GM19240 (cell line): ENCODE results near the gene INAFM2.

Experiments
- DNase-seq: peaks from one replicate; pipeline ENCODE4 v3.0.0; 2011; ENCODE audit warnings: low spot score; ENCODE audit not compliant: insufficient read length

INAFM2 gene

DNA sequence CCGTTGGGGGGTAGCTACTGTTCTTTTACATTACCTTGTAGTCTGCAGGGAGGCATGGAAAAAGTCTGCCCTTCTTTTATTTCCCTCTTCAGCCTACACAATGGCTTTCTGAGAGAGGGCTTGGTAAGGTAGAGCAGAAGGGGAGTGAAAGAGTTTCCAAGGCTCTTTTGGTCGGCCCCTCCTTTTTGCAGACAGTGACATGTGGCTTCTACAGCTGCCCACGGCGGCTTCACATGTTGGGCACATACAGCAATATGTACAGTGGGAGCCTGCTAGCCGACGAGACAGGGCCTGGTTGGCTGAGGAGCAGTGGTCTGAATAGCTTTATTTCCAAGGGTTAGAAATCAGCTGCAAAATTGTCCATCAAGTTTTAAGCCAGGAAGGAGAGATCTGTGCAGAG is 4.0 kb downstream of the INAFM2 start:
- DNase-seq = no peak

DNA sequence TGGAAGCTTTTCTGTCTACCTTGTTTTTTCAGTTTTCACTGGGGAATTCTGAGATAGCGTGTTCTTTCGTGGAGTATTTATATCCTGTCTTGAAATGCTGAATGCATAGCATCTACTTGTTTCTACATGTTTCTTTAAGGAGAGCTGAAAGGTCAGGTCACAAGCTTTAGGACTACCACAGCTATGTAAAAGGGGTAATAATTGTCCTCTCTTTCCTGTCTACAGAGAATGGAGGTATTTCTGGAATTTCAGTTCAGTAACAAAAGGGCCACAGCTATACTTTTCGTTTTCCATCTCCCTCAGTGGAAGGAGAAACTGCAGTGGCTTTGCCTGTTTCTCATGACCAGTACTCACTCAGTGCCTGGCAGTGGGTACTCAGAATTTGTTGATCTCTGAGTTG is 4.7 kb downstream of the INAFM2 start:
- DNase-seq = no peak

DNA sequence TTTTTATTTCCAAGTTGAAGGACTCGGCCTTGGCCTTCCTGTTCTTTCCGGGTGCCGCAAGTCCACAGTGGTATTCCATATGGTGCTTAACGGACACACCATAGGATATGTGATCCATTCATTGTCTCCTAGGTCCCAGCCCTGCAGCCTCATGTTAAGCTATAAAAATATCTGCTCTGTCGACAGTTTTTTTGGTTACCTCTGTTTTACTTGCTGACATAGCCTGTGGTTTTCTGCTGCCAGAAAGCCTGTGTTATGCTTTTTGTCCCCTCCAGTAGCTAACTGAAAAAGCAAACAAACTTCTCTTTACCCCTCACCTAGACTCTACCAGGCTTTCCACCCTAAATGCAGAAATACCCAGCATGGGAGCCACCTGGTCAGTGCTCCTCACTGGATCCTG is 5.3 kb downstream of the INAFM2 start:
- no peak for DNase-seq

DNA sequence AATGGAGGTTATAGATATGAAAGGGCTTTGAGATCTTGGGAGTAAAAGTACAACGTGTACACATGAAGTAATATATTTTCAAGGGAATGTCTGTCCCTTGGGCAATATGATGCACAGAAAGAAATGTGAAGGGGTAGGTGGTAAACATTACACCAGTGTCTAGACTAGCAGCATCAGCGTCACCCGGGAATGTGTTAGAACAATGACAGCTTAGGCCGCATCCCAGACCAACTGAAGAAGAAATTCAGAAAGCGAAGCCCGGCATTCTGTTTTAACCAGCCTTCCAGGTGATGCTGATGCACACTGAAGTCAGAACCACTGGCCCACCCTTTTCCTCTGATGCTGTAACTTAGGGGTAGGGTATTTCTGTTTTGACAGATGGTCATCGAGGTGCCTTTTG is 6.3 kb downstream of the INAFM2 start:
- no peak for DNase-seq

- DNase-seq = no peak
These were observed 6.9 kb downstream of the INAFM2 start for GRCh38 chr15:40330368-40330836.

GRCh38 chr15:40331026-40331425 is 7.5 kb downstream of the INAFM2 start:
- no peak for DNase-seq

DNA sequence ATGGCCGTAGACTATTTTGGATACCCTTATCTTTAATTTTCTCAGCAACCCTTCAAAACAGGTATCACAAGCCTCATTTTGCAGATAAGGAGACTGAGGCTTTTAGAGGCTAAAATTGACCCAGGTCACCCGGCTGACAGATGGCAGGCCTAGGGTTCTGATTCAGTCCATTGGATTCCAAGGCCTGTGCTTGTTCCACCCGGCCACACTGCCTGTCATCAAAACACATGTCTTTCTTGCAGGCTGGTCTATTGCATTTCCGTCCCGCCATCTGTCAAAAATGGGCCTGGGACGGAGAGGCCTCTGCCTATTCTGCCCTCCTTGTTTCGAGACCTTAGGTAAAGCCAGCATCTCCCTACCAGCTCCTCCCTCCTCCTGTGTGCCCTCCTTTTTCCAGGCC is 8.1 kb downstream of the INAFM2 start:
- no peak for DNase-seq

DNA sequence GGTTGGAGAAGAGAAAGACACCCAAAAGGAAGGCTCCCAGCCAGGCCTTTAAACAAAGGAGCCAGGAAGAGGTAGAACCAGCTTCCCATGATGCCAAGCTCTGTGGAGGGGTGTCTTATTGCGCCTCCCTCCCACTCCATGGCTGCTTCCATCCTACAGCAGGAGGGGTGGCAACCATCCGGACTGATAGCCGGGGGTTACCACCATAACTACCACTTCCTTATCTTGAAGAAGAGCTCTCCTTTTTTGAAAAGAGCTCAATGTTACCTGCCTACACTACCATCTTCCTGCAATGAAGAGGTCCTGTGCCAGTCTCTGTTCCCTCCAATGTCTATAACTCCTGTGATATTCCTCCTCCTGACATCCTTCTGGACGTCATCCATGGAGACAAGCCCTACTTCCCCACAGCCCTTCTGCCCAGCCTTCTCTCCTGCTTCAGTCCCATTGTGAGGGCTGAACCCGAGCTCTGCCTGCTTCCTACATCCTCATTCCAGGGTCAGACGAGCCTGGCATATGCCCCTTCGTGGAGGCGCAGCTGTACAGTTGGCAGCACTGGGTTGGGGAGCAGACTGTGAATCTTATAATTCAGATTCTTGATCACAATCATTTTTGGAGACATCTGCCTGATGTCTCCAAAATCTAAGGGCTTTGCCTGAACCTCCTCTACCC is 8.8 kb downstream of the INAFM2 start:
- no peak for DNase-seq

GRCh38 chr15:40333922-40334492 is 10.5 kb downstream of the INAFM2 start:
- no peak for DNase-seq

GRCh38 chr15:40334541-40334940 is 11.0 kb downstream of the INAFM2 start:
- no peak for DNase-seq

DNA sequence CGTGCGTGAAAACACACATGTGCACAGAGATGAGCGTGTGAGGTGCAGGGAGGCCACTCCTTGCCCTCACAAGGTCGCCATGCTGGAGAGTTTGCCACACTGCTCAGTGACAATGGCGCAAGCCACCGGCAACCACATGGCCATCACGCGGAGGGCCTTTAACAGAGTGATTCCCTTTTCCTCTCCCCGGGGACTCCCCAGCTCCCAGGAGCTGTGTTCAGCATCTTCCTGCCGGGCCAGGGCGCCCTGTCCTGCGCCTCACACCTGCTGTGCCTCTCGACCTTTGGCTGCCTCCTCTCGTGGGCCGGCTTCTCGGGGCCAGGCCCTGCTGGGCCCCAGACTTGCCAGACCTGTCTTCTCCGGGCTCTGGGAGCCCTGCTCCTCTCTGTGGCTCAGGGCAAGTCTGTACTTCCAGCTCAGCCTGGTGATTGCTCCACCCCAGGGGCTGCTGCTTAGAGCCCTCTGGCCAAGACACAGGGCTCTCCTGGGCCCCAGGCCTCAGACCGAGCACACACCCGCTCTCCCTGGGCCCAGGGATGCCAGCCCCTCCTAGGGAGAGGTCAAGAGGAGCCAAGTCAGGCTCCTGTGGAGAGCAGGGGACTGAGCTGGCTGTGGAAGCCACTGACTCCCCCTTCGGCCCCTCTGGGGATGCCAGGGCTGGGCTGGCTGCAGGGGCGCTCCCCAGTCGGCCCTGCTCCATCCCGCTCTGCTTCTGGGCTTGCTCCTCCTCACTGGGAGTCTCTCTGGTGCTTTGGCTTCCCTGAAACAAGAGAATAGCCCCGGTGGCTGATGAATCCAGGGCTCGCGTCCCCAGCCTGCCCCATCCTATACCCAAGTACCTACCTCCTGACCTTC is 11.7 kb downstream of the INAFM2 start:
- no peak for DNase-seq

GRCh38 chr15:40335938-40336743 is 12.6 kb downstream of the INAFM2 start:
- DNase-seq = no peak

DNA sequence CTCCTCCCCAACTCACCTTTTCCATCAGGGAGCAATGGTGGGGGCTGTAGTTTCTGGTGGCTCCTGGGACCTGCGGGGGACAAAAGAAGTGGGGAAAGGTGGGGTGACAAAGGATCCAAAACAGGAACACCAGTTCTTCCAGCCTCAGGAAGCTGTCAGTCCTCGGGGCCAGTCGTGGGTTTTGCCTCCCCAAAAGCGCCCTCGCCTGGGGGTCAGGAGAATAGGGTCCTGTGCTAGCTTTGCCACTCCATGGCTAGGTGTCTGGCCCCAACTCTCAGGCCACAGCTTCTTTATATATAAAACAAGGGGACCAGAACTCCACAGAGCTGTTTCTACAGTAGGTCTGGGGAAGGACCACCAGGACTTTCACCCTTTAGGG is 13.2 kb downstream of the INAFM2 start:
- DNase-seq = no peak

DNA sequence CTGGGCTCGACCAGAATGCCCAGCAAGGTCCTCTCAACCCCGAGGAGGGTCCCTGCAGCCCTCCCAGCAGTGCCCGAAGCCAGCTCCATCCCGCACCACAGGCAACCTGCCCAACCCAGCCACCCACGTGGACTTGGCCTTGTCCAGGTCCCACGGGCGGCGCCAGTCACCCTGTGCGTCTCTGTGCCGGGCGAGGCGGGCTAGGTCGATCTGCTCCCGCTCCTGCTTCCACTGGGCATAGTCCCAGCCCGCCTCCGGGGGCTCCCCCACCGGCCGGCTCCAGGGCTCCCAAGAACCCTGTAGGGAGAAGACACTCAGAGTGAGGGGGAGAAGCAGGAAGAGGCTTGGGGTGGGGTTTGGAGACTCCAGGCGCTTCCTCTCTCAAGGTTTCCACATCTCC is 14.1 kb downstream of the INAFM2 start:
- DNase-seq = no peak

GRCh38 chr15:40338041-40338657 is 14.7 kb downstream of the INAFM2 start:
- peak; percentile 85 for DNase-seq

GRCh38 chr15:40338921-40339620 is 15.6 kb downstream of the INAFM2 start:
- DNase-seq = no peak

- DNase-seq = no peak
These were observed 16.1 kb downstream of the INAFM2 start for GRCh38 chr15:40339621-40339945.

DNA sequence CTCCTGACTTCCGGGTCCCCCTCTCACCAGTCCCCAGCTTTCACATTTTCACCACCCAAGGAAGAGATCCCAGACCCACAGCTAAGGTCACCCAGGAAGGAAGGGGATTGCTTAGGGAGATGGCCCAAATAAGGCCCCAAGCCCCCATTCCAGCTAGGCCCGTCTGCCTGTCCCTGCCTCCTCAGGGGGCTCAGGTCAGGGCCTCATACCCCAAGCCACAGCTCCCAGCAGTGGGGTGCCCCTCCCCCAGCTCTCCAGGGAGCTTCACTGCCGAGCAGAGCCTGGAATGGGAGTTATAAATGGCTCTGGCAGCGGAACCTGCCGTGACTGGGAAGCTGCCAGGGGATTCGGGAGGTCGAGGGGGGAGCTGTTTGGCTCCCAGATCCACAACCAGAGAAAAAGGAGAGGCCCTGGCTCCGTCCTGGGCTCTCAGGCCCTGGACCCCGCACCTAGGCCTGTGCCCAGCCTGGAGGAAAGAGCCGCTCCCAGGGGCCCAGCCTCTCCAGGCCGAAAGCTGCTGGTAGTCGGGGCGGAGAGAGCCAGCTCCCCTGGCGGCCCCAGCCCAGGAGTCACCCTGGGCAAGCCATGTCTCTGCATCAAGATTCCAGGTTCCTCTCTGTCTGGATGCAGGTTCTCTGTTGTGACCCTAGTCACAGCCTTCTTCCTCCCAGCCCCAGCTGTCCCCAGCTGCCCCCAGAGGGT is 16.7 kb downstream of the INAFM2 start:
- no peak for DNase-seq

- no peak for DNase-seq
These were observed 17.4 kb downstream of the INAFM2 start, which contains the start of gene CCDC9B for GRCh38 chr15:40340740-40341400. Gene CCDC9B, minus strand, starts transcription at chr15:40340939. Its CDS starts 120 bp downstream, at chr15:40340819.
